ENCODE data around the gene CGB3.

- TF ChIP-seq CTCF (IDR thresholded peaks at IDR 0.05) (no peak), POLR2A (IDR thresholded peaks at IDR 0.05) (no peak)
These were observed 7.0 kb downstream of the CGB3 start, which contains the start of gene LHB for GRCh38 chr19:49017041-49017665.

All from lower leg skin (tissue), 3 donors.